Mesothelial cell of epicardium (in vitro differentiated cells): ENCODE data around the gene SUGP2. TPM values are rescaled to one million over a fixed set of nuclear protein-coding genes. Genes with fewer than 3 reads are reported as not detected.

ENCODE experiments used
- DNase-seq, 2 experiments: peaks; one replicate each; pipeline ENCODE4 v3.0.0; 2021; ENCODE audit warnings: low spot score in 2 of 2; ENCODE audit not compliant: unreplicated experiment in 2 of 2
- H3K27ac Mint-ChIP-seq: 2 replicates; pipeline ENCODE4 v1.8.0; 2021; ENCODE audit warnings: mixed read lengths
- H3K27me3 Mint-ChIP-seq: 2 replicates; pipeline ENCODE4 v1.8.0; 2021; ENCODE audit warnings: low read depth, mixed read lengths
- H3K36me3 Mint-ChIP-seq: 2 replicates; pipeline ENCODE4 v1.8.0; 2021; ENCODE audit warnings: mixed read lengths
- H3K4me1 Mint-ChIP-seq: 2 replicates; pipeline ENCODE4 v1.8.0; 2021; ENCODE audit warnings: mixed read lengths
- H3K4me3 Mint-ChIP-seq: 2 replicates; pipeline ENCODE4 v1.8.0; 2021; ENCODE audit warnings: mild to moderate bottlenecking, moderate library complexity, mixed read lengths
- H3K9me3 Mint-ChIP-seq: 2 replicates; pipeline ENCODE4 v1.8.0; 2021; ENCODE audit warnings: mixed read lengths
- total RNA-seq: library from RNA; stranded (reverse); gene quantifications from 3 replicates; pipeline ENCODE4 v1.2.1, GENCODE V29; 2021
- TF ChIP-seq, protein P1 (sequence below): fragments of 200-600 bp; sonication (generic); IDR thresholded peaks from one replicate; pipeline ENCODE4 v1.5.0; 2021; ENCODE audit warnings: antibody characterized with exemption; ENCODE audit not compliant: unreplicated experiment

The SUGP2 gene
- total RNA-seq, 1 donor from 2014 or later, result 152 TPM

DNA sequence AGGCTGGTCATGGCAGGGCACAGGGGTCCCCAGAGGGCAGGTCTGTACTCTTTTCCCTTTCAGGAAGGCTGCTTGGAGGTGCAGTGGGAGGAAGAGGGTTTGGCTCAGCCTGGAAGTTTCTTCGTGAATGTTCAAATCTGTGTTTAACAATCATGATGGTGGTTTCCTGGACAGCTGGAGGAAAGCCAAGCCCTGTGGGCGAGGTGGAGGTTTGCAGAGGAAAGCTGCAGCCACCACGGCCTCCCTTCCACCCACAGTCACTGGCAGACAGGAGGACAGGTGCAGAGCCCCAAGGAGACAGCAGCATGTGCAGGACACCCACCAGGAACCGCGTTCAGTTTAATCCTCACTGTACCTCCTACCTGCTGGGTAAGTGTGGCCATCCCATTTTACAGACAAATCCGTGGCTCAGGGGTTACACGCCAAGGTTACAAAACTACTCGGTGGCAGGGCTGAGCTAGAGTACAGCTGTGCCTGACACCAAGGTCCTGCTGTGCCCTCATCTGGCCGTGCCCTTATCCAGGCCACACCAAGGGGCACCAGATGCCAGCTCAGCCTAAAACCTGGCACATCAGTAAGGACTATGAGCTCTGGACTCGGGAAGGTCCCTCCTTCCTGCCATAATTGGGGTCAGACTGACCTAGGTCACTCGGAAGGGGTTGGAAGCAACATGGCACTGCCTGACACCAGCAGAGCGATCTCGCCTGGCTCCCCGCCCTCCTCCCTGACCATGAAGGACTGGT, 34.1 kb downstream of the SUGP2 start:
- Mint-ChIP-seq H3K27ac (no peak overlapping the region), H3K27me3 (no peaks in the 10 kb centered on the region), H3K36me3 (peaks cover 22% of the 10 kb centered on the region), H3K9me3 (no peaks in the 10 kb centered on the region), H3K4me1 (no peaks in the 10 kb centered on the region), H3K4me3 (no peak overlapping the region)
- TF ChIP-seq, protein P1, sequence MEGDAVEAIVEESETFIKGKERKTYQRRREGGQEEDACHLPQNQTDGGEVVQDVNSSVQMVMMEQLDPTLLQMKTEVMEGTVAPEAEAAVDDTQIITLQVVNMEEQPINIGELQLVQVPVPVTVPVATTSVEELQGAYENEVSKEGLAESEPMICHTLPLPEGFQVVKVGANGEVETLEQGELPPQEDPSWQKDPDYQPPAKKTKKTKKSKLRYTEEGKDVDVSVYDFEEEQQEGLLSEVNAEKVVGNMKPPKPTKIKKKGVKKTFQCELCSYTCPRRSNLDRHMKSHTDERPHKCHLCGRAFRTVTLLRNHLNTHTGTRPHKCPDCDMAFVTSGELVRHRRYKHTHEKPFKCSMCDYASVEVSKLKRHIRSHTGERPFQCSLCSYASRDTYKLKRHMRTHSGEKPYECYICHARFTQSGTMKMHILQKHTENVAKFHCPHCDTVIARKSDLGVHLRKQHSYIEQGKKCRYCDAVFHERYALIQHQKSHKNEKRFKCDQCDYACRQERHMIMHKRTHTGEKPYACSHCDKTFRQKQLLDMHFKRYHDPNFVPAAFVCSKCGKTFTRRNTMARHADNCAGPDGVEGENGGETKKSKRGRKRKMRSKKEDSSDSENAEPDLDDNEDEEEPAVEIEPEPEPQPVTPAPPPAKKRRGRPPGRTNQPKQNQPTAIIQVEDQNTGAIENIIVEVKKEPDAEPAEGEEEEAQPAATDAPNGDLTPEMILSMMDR, result no peak
- no peak for DNase-seq

DNA sequence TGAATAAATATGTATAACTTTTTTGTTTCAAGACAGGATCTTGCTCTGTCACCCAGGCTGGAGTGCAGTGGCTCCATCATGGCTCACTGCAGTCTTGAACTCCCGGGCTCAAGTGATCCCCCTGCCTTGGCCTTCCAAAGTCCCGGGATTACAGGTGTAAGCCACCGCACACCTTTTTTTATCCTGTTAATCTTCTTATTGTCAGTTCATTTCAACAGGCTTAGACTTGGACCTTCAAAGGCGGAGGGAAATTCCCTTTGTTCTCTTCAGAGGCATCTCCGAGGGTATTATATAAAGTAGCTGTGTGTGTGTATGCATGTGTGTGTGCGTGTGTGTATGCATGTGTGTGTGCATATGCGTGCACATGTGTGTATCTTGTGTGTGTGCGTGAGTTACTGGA, 35.0 kb downstream of the SUGP2 start:
- Mint-ChIP-seq H3K4me1 (no peaks in the 10 kb centered on the region), H3K27me3 (no peaks in the 10 kb centered on the region), H3K27ac (no peak overlapping the region), H3K9me3 (no peaks in the 10 kb centered on the region), H3K36me3 (peaks cover 25% of the 10 kb centered on the region), H3K4me3 (no peak overlapping the region)
- TF ChIP-seq, protein P1, result no peak
- no peak for DNase-seq

DNA sequence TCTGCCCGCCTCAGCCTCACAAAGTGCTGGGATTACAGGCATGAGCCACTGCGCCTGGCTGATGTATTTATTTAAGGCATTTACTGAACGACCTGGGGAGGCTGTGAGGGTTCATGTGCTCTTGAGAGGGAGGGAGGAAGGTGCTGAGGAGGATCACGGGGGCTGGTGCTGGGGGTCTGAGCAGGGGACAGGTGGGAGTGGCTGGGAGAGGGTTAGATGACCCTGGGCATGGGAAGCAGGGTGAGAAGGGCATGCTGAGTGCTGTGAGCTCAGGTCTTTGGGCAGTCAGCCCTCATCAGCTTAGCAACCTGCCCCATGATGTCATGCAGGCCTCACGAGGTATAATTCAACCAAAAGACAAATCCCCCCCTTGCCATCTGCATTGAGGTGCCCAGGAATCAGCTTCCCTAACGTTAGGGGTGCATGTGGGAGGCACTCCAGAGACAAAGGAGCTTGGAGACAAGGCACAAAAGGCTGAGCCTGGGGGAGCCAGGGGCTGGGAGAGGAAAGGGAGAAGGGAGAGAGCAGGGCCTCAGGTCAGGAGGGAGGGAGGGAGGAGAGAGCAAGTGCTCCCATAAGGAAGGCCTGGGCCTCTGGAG, 36.4 kb downstream of the SUGP2 start:
- Mint-ChIP-seq H3K27me3 (no peaks in the 10 kb centered on the region), H3K27ac (no peak overlapping the region), H3K9me3 (no peaks in the 10 kb centered on the region), H3K4me3 (no peak overlapping the region), H3K36me3 (peaks cover 25% of the 10 kb centered on the region), H3K4me1 (no peaks in the 10 kb centered on the region)
- TF ChIP-seq, protein P1, result no peak
- DNase-seq, result no peak

- TF ChIP-seq, protein P1, result no peak
- no peaks in the 10 kb centered on the region for H3K9me3 Mint-ChIP-seq
- no peaks in the 10 kb centered on the region for H3K27me3 Mint-ChIP-seq
- DNase-seq, result no peak
- no peak overlapping the region for H3K4me3 Mint-ChIP-seq
- peaks cover 22% of the 10 kb centered on the region for H3K36me3 Mint-ChIP-seq
- H3K27ac Mint-ChIP-seq, result no peak overlapping the region
- H3K4me1 Mint-ChIP-seq, result no peaks in the 10 kb centered on the region
Measured at GRCh38 chr19:18996351-18996750, 37.0 kb downstream of the SUGP2 start.

DNA sequence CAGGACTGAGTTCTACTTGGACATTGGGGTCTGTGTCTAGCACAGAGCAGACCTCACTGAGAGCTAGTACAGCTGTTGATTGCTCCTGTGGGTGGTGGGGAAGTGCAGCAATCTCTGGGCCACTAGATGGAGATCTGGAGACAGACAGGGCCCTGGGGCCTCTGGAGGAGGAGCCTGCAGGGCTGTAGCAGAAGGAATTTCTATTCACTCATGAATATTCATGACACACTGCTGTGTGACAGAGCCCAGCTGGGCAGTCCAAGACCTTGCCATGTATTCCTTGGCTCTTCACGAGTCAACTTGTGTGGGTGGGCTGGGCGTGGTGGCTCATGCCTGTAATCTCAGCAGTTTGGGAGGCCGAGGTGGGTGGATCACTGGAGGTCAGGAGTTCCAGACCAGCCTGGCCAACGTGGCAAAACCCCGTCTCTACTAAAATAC, 37.5 kb downstream of the SUGP2 start:
- Mint-ChIP-seq H3K36me3 (peaks cover 18% of the 10 kb centered on the region), H3K9me3 (no peaks in the 10 kb centered on the region), H3K27me3 (no peaks in the 10 kb centered on the region), H3K27ac (no peak overlapping the region), H3K4me1 (no peaks in the 10 kb centered on the region), H3K4me3 (no peak overlapping the region)
- TF ChIP-seq, protein P1, result no peak
- DNase-seq, result peak in 1 of 2 experiments; percentile 42
